T-helper 1 cell treated with Interleukin-12 subunit alpha and Interleukin-12 subunit beta and Interleukin-4 antibody, amounts not matched to agents 30 ng/mL and 1 ng/mL, for 36 hours (primary cell): Measurements from ENCODE around the gene ARL15. TPM values are rescaled to one million over a fixed set of nuclear protein-coding genes. Genes with fewer than 3 reads are reported as not detected.
"Not testable (repeated sequence)": the region's sequence is repeated elsewhere in the genome, so short reads cannot be mapped to it uniquely, and the experiment has no call there.

Experiments used
- intact Hi-C: fragments of 100-400 bp; cut with micrococcal nuclease; formaldehyde crosslinking; loops from one replicate; pipeline ENCODE4 v1.15.1; 2024
- total RNA-seq: library from RNA; stranded (reverse); gene quantifications from 2 replicates; pipeline ENCODE4 v1.2.3, GENCODE V29; 2022

Gene ARL15
- total RNA-seq, 1 donor from 2014 or later = 13.1 TPM

DNA sequence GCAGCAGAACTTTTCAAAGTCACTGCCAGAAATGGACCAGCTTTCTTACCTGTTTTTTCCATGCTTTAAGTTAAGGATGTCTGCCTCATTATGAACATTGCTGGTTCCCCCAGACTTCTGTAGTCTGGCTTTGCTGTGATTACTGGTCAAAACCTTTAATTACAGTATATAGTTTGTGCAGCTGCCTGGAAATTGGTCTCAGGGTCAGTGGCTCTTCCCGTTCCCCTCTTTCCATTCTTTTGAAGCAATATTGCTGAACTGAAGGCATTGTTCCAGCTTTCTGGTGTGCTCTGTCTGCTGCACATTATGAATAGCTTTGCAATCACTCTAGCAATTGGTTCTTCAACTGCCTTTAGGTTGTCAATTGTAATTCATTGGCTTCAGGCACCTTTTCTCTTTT is 206.5 kb downstream of the ARL15 start:
- intact Hi-C loops = no loop called here

DNA sequence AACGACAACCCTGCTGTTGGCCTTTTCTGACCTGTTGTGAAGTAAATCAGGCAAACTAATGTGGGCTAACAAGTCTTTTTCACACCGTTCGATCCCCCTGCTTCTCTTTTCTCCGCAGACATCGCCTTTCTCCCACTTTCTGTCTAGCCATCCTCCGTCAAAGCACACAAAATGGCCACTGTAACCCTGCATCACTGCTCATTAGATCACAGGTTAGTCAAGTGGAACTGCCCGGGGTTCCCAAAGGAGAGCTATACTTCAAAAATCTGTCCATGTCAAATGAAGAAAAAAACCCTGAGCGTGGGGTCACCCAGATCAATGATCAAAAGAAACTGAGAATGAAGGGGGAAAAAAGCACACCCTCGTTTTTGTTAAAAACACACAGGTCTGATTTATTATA is 212.1 kb downstream of the ARL15 start:
- intact Hi-C loops = no loop called here

DNA sequence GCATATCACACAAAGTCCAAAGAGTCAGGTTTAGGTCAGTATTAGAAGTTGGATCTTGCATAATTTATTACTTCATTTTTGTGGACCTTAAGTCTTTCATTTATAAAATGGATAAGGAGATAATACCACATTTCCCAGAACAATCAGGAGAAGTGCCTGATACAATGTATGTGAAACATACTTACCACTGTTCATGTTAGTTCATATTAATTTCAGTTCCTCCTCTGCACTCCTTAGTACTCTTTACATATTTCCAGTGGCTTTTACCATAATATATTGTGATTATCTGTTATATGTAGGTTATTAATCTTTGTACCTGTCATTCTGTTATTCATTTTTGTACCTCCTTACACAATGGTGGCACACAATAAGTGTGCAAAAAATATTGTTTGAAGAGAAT is 214.4 kb downstream of the ARL15 start:
- intact Hi-C loops = no loop called here

DNA sequence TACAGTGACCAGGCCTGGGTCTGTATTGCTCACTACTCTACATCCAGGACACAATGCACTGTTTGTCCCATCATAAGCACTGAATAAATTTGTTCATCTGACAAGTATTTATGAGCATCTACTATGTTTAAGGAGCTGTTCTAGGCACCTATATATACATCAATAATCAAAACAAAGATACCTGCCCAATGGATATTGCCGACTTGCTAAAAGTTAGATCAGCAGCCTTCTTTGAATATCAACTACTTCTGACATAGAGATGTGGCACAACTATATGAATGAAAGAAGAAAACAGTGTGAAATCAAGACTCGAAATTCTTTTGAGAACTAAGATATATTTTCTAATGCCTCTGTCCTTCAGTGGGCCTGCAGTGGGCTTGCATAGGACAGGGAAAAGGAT is 215.7 kb downstream of the ARL15 start:
- intact Hi-C loops = no loop called here

DNA sequence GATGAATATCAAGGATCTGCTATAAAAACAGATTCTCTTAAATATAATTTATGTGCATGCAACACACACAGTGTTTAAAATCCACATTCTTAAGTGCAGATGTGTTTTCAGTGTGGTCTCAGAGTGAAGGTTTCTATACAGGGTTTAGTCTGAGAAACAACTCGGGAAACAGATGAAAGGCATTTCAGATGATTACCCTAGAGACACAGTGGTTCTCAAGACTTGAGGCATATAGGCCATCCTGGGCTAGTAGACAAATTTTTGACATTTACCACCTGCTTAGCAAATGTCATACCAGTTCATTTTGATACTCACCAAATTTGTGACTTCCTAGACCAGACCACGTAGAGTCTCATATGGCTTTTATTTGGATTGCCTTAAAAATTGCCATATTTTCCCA is 216.5 kb downstream of the ARL15 start:
- intact Hi-C loops = no loop called here

DNA sequence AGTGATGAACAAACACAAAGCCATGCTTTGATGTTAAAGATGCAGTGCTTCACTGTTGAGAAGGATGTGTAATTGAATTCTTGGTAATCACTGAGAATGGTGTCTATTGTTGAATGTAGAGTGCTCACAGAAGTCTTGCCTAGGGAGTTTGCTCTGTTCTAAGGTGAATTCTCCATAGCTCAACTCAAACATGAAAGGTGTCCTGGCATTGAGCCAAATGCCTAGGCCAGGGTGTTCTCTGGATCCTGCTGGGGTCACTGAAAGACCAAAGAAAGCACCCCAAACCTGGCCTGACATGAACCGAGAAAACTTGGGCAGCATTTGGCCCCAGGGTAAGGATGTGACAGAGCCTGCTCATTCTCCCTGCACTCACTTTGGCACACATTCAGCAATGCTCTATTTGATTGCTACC is 217.3 kb downstream of the ARL15 start:
- intact Hi-C loops = no loop called here

DNA sequence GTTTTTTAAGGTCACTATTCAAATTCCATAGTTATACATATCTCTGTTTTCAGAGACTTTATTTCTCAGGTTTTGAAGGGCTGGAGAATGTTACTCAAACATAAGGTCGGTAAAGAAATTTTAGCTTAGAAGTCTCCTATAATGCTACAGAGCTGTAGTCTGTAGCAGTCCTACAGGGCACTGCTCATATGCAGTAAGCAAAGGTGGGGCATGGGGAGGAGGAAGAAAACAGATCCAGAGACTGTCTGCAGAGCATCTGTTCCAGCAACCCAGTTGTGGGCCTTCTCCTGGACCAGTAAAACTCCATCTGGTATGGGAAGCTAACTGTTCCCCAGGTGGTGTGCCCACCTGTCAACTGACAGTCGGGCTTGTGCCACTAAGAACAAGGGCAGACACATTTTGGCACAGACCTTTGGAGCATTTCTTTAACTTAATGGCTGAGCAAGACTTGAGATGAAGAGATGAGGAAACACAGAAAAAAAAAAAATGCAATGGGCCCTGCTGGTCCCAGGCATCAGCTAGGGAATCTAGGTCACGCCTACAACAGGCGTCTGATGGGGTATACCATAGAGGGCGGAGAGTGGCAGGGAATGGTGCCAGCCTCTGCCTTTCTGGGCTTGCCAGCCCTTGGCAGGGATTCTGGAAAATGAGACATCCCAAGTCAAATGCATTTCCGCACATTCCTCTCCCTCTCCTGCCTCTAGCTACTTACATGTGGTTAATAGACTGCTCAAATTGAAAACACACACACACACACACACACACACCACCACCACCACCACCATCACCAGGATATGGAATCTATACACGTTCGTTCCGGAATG is 218.9 kb downstream of the ARL15 start:
- intact Hi-C loops = no loop called here

DNA sequence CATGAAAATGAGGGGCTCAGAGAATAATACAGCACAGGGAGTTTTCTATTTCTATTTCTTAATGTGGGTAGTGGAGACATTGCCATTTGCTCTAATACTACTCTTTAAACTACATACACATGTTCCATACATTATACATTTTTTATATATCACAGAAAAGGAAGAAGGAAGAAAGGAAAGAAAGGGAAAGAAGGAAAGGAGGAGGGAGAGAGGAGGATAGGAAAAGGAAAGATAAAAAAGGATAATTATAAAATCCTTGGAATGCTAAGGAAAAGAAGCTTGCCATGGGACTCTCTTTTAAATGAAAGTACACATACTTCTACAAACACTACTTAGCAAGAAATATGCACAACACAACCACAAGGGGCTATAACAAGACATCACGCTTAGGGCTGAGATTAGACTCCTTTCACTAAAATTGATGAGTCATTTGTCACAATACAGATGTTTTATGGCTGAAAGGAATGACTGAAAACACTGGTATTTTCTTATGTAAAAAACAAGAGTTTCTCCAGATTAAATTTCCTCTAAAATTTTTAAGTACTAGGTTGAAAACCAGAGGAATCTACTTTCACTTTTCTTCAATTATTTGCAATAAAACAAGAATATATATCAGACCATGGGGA is 219.8 kb downstream of the ARL15 start:
- intact Hi-C loops = no loop called here

DNA sequence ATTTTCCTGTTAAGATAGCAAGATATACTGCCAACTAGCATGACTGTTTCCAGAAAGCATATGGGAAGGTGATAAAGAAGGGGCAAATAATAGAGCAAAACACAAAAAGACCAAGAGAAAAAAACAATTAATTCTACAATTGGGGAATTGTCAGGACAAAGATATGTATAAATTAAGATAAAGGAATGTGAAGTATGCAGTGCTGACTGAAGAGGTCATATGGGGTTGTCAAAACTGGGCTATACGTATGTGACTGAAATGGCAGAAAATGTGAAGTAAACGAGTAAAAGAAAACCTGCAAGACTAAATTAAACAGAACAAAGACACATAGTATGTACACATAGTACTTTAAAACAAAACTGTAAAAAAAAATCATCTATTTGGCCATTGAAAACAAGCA is 222.3 kb downstream of the ARL15 start:
- intact Hi-C loops = no loop called here

DNA sequence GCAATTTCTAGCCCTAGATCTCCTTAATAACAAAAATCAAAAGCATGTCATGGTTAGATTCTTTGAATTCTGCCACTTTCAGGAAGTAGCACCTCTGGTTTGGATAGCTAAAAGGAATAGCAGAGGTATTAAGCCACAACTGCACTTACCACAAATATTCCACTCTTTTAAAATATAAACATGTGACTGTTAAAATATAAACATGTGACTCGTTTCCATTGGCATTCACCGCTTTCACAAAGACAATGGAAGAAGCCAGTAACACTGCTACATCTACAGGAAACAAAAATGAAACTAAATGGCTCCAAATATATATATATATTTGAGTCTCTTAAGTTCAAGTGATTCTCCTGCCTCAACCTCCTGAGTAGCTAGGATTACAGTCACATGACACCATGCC is 222.9 kb downstream of the ARL15 start:
- intact Hi-C loops = no loop called here

DNA sequence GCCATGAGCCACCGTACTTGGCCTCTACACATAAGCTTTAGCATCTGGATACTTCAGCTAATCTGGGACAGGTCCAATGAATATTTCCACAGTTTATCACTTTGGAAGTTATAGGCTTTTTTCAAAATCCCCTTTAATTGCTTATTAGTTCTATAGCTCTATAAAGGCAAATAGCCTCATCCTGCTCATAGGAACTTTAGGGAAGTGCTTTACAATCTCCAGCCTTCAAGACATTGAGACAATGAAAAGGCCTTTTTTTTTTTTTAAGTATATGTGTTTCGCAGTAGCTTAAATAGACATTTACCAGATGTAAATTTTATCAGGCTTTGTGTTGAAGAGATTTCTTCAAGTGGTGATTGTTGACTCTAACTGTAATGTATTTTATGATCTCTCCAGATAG is 224.2 kb downstream of the ARL15 start:
- intact Hi-C loops = no loop called here

DNA sequence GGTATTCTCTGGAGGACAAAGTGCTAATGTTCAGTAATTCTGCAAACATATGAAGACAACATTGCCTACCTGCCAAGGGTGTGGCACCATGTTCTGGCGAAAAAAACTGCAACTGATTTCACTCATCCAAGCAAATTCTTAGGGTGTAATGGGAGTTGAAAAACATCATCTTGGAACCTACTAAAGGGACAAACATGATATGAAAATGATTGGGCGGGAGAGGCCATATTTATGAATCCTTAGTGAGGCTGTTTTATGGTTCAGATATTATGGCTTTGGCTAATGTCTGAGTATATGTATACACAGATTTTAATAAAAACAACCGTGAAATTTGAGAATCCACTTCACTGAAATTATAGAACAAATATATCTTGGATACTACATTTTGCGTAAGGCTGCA is 225.7 kb downstream of the ARL15 start:
- intact Hi-C loops = no loop called here

DNA sequence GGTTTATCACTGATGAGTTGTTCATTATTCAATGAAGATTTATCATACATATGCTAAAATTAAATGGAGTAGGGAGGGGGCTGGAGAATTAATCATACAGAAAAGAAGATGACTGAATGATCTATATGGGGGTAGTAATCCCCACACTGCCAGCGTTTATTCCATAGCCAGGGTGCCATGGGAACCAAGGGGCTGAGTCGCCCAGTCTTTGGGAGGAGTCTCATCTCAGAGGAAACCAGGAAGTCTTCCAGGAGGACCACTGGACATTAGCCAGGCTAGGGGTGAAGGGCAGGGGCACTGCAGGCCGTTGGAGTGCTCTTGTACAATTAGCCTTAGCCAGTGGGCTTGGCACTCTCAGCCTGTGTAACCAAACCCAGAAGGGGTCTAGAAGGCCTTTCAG is 226.5 kb downstream of the ARL15 start:
- intact Hi-C loops = no loop called here

DNA sequence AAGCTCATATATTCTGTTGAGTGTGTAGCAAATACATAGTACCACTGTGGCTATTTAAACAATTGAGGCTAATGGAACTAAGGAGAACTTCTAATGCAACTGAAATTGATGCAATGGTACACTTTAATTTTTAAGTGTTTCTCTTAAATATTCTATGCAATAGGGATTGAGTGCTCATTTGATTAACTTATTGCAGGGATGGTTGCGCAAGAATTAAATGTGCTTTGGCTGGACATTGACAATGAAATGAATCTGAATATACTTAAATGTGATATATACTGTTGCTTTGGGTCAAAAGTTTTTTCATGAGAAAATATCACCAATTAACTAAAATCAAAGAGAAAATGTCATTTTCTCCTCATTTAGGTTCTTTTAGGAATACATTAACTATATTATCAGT is 227.1 kb downstream of the ARL15 start:
- intact Hi-C loops = no loop called here

DNA sequence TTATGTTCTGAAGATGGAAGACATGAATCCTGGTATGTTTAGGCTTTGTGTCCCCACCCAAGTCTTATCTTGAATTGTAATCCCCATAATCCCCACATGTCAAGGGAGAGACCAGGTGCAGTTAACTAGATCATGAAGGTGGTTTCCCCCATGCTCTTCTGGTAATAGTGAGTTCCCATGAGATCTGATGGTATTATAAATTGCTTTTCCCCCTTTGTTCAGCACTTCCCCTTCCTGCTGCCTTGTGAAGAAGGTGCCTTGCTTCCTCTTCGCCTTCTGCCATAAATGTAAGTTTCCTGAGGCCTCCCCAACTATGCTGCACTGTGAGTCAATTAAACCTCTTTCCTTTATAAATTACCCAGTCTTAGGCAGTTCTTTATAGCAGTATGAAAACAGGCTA is 229.0 kb downstream of the ARL15 start:
- intact Hi-C loops = no loop called here

DNA sequence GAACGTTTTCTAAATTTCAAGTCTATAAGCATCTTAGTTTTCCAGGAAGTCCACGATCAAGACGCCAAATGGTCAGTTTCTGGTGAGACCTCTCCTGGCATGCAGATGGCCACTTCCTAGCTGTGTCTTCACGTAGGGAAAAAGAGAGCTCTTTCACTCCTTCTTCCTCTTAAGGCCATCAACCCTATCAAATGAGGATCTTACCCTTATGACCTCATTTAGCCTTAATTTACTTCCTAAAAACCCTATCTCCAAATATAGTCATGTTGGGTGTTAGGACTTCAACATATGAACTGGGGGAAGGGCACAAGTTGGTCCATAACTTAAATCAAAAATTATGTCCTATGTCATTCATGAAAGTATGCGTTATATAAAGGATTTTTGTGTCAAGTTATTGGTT is 229.5 kb downstream of the ARL15 start:
- intact Hi-C loops = no loop called here

DNA sequence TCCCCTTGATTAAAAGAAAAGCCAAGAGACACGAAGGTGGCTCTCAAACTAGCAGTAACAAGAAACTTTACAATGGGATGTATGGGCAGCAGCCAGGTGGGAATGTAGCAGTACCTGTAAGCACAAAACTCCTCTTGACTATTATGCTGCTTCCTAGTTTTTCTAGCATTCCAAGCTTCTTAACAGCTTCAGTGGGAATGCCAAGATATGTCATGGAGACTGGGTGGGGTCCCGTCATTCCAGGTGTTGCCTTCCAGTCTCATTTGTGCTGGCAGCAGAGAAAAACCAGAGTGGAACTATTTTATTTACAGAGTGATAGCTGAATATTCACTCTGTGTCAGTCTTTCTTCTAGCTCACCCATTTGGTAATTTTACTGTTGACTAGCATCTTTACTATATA is 236.6 kb downstream of the ARL15 start:
- intact Hi-C loops = no loop called here

DNA sequence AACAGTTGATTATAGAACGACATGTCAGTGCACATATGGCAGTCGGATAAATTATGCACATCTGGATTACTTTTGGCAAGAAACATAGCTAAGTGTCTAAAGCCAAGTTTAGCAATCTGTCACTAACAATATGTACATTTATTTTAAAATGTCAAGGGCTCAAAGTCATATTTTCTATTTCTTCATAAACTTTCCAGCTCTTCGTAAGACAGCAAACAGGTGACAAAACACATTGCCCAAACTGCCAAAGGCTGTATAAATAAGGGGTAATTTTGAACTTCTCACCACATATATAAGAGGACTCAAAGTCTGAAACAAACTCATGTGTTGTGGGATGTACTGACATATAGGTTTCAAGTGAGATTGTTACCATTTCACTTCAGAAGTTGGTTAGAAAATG is 237.2 kb downstream of the ARL15 start:
- intact Hi-C loops = no loop called here

DNA sequence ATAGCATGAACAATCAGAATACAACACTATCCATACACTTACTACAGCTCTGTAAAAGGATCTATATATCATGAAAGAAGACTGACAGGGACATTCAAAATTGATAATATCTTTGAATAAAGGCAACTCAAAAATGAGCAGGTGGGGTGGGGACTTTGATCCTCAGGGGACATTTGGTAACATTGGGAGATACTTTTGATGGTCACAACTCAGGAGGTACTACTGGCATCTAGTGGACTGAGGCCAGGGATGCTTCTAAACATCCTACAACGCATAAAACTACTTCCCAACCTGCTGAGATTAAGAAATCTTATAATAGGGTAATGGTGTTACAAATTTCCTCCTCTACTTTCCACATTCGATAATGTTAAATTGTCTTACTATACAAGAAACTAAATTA is 243.9 kb downstream of the ARL15 start:
- intact Hi-C loops = no loop called here

DNA sequence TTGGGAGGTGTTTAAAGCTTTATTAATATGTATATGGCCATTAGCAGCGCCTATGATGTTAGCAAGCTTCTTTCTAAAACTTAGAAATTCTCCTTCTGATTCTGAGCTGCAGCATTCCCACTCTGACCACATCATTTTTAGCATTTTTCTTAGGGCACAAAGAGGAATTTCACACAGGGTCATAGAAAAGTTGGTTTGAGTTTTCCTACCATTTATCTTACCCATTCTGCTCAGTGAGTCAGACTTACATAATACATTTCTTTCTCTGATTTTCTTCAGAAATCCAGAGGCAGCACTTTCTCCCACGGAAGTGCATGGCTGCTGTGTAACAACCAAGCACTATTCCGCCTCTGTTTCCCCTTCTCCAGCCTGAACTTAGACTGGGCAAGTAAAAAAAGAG is 246.6 kb downstream of the ARL15 start:
- intact Hi-C loops = no loop called here

DNA sequence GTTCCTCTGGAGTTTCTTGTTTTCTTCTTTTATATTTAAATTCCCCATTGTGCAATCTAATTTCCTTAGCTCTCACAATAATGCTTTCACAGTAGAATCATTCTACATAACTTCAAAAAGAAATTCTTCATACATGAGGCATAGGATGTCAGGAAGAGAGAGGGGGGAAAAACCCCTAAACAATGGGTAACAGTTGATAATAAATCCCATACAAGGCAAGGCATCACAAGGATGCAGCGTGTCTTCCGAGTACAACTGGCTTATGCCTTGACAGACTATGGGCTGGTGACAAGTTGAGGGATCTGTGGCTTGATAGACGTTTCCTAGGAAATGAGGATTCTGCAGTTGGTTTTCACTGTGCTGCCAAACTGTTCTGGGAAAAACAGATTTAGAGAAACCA is 247.4 kb downstream of the ARL15 start:
- intact Hi-C loops = no loop called here

DNA sequence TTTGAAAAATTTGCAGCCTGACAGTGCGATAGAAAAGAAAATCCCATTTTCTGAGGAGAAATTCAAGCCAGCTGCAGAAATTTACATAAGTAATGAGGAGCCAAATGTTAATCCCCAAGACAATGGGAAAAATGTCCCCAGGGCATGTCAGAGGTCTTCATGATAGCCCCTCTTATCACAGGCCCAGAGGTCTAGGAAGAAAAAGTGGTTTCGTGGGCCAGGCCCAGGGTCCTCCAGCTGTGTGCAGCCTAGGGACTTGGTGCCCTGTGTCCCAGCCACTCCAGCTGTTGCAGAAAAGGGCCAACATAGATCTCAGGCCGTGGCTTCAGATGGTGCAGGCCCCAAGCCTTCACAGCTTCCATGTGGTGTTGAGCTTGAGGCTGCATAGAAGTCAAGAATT is 249.5 kb downstream of the ARL15 start:
- intact Hi-C loops = not testable (repeated sequence)

DNA sequence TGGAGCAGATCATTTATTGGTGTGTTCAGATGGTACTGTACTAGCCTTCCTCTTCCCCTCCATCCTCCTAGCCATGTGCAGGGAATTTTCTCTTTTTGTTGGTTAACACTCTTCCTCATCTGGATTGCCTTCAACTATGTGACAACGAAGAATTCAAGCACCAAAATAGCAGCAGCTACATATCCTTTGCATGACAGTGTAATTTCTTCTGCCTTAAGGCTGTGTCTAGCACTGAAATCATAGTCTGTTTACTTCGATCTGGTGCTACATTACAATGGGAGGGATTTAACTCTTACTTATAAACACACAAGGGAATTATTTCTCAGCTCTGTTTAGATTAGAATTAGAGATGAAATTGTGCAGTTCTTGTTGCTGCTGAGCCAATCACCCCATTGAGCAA is 260.4 kb downstream of the ARL15 start:
- intact Hi-C loops = no loop called here
